ENCODE measurements around the gene APBB2.

The APBB2 gene

DNA sequence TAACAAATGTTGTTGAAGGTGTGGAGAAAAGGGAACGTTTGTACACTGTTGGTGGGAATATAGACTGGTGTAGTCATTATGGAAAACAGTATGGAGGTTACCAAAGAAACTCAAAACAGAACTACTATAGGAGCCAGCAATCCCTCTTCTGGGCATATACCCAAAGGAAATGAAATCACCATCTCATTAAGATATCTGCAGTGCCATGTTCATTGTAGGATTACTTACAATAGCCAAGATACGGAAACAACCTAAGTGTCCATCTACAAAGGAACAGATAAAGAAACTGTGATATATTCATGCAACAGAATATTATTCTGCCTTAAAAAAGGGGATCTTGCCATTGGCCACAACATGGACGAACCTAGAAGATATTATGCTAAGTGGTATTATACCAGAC is 22.2 kb downstream of the APBB2 start:
- DNase-seq: no peak

DNA sequence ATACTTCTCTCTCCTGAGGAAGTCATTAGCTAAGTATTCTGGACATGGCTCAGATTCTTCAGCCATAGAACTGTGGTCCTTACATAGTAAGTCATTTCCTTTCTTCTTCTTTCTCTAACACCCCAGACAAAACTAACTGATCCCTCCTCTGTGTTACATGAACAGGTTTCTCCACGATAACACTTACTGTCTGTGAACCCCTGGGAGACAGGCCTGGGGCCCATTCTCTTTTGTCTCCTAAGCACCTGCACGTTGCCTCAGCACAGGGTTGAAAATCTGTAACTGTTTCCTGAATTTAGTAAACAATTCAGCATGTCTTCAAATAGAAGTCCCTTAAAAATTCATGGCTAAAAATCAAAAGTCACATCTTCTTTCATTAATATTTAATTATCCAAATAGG is 24.7 kb downstream of the APBB2 start:
- DNase-seq: no peak

DNA sequence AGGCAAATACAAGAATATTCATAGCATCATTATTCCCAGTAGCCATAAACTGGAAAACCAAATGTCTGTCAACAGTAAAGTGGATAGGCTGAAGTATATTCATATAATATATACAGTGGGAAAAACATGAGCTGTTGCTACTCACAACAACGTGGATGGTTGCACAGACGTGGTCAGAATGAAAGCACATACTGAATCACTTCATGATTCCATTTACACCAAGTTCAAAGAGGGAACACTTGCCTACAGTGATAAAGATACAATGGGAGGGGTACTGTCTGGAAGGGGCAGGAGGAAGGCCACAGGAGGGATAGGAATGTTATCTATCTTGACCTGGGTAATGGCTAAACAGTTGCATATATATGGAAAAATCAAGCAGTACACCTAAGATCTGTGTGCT is 25.3 kb downstream of the APBB2 start:
- DNase-seq: no peak

DNA sequence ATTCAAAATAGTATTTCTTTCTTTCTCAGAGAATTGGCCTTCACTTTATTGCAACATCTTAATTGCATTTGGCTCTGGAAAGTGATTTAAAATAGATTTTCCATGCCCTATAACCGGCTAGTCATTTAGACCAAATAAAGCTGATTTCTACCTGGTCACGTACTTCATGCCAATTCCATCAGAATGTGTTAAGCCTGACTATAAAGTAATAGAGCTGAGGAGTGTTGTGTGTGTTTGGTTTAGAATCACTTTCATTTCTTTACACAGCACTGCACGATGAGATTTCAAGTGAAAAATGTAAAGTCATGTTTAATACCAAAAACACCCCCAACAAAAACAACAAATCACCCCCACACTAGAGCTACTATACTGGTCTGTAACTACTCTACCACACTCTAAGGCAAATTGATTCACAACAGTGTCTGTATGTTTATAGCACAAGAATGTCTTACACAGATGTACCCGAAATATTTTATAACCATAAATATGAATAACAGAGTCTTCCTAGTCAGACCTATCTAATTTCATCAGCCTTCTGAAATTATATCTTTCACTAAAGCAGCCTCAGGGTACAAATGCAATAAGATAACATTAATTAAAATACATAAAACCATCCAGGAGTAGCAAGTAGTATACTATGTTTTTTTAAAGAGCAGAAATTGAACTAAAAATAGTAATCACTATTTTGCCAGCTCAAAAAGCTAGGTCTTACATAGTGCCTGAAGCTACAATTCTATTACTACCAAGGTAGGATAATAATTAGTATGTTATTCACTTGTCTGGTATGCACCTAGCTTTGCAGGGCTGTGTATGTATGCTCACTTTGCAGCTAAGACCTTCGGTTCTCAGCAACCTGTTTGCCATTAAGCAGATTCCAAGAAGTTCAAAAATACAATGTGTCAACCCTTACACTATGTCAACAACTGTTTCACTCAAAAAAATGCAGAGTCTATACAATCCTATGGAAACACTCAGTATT is 28.4 kb downstream of the APBB2 start:
- DNase-seq: no peak

DNA sequence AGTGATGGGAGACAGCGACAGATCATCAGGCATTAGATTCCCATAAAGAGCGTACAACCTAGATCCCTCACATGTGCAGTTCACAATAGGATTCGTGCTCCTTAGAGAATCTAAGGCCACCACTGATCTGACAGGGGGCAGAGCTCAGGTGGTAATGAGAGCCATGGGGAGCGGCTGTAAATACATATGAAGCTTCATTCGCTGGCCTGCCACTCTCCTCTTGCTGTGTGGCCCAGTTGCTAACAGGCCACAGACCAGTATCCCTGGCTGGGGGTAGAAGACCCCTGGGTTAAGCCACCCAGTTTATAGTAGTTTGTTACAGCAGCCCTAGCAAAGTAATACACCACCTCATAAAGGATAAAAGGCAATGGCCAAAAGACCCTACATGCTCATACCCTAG is 30.3 kb downstream of the APBB2 start:
- DNase-seq: no peak

DNA sequence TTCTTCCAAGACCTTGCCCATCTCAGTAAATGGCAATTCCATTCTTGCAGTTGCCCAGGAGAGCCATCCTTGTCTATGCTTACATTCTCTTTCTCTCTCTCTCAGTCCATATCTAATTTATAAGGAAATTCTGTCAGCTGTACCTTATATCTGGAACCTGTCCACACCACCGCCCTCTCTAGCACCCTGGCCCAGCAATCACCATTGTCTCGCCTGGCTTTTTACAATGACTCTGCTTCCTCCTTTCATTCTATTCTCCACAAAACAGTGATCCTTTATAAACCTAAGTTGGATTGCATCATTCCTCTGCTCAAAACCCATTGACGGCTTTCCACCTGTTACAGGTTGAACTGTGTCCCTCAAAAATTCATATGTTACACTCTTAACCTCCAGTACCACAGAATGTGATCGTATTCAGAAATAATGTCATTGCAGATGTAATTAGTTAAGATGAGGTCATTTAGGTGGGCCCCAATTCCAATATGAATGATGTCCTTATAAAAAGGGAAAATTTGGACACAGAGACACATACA is 31.3 kb downstream of the APBB2 start:
- no peak for DNase-seq

DNA sequence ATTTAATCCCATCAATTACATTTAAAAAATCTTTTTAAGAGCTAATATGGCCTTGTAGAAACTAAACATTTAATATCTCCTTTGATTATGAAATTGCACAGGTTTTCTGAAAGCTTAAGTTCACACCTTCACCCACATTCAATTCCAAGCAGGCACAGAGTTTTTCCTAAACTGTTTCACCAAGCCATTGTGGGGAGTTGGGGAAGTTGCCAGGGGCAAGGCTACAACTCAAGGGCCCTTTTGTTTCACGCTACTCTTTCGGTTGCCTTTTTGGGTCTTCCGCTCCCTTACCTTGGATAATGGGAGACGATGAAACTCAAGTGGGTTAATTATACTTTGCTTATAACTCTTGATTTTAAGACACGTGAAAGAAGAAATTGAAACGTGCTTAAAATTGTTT is 33.3 kb downstream of the APBB2 start:
- DNase-seq: no peak

DNA sequence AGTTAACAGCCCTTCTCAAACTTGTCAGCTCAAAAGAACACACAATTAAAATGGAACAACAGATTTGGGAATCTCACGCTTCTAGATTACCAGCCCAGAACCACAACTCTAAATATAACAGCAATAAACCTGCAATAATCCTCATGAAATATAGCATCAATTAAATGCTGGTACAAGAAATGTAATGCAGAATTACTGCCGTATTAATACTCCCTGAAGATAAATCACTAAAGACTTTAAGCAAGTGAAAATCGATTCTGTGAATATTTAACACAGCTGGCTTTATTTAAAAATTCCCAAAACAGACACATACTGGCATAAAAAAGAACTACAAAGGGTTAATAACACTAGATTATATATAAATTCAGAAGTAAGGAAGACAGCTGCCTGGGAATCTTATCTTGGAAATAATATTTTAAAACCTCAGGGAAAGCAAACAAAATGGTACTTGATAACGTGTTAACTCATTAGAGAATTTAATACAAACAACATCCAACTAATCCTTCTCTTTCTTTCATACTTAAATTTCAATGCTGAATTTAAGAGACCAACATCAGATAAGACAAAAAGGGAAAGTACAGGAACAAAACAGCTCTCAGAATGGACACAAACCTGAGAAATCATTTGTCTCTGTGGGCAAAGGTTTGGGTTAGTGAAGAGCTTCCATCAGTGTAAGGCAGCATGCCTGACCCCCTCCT is 34.7 kb downstream of the APBB2 start:
- DNase-seq: no peak

DNA sequence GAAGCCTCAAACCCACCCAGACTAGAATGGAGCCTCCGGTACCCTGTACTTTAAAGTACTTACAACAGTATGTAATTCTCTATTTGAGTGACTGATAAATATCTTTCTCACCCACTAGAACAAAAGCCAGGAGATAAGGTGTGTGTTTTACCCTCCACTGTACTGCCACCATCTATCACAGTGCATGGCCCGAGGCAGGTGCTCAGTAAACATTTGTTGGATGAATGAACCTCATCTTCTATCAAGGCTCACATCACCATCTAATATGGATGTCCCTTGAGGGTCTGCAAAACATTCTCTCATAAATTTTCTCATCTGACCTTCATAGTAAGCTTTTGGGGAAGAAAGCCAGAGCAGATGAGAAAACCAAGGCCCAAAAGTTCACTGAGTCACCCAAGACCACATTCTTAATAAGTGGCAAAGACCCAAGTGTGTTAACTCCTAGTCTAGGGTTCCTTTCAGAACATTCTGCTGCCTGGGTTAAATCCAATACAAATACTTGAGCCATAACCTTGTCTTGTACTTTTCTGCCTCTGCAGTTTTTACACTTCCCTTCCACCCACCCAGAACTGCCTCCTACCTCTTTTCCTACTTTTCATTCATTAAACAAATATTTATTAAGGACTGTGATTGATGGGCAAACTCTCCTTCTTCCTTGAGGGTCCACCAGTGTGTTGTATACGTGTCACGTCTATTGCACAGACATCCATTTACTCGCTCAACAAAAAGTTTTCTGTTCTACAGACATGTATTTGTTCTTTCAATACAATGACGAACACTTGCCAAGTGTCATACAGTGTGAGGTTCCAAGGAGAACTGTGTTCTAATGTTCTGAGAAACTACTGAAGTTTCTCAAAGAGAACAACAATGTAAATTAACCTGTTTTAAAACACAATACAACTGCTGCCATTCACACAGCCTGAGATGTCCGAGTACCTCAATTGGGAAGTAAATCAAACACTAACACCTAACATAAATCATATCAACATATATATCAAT is 35.7 kb downstream of the APBB2 start:
- DNase-seq: peak; percentile 29

DNA sequence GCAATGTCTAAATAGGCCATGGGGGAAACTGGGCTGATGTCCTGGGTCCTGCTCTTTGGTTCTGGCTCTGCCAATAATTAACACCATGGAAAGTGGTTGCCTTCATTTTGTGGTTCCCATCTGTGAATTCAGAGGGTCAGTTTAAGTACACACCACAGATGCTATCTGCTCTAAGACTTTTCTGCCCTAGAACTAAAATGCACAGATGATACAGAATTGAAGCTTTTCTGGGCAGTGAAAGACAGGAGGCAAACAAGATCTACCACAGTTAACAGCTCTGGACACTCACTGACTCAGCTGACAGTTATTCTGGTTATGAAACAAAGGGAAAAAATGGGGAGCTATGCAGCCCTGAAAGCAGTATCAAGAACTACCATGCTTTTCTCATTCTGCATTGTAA is 37.3 kb downstream of the APBB2 start:
- no peak for DNase-seq

DNA sequence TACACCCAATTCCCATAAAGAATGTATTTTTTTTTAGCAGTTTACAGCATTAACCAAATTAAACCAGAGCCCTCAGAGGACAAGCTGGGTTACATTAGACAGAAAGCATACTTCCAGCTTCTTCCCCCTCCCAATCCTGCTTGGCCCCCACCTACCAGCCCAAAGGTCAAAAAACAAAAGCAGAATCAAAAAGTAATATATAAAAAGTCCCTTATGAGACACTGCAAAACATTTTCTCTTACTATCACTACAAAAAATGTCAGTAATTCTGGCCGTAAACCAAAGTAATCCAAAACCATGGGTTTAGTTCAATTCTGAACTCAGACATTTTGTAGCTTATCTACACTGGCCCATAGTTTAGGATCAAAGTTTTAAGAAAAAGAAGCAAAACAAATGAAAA is 38.0 kb downstream of the APBB2 start:
- no peak for DNase-seq

DNA sequence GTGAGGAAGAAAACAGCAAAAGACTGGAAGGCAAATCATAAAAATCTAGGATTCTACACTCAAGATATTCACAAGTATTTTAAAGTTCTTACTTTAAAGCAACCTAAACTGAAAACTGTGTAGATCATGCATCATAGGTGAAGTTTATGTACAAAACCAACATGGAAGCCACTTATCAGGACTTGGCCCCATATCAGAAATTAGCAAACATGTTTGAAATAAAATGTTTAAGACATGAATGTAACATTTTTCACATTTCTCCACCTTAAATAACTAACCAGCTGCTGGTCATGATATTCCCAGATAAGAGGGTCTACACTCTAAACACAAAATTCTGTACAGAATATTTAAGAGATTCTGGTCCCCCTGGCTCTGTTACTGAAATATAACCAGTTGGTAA is 38.5 kb downstream of the APBB2 start:
- DNase-seq: no peak

DNA sequence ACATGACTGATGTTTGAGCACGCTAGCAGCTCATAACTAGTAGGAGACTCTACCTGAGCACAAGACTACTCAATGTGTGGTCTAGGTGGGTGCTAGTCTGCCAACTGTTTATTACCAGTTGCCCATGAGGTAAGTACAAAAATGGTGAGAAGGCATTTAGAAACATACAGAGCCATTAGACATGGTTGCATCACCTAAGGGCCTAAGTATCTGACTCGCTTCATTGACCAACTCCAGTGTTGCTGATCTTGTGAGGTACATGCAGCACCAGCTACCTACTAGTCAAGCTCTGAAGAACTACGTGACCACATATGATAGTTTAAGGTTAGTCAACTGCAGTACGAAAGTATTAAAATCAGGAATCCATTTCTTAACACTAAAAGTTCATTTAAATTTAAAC is 39.9 kb downstream of the APBB2 start:
- DNase-seq: no peak

DNA sequence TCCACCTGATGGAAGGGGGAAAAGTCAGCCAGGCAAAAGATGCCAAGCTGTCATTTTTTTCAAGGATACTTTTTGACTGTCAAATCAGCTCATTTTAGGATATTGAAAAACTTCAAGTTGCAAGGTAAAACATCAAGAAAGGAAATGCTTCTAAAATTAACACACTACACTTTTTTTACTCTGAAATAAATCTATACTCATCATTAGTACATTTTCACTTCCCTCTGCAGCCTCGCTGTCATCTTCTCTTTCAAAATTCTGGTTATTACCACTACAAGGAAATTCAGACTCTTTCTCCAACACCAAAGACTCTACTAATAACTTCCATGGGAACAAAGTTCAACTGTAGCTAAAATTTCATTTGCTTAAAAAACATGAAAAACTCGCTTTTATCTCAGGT is 41.6 kb downstream of the APBB2 start:
- no peak for DNase-seq

DNA sequence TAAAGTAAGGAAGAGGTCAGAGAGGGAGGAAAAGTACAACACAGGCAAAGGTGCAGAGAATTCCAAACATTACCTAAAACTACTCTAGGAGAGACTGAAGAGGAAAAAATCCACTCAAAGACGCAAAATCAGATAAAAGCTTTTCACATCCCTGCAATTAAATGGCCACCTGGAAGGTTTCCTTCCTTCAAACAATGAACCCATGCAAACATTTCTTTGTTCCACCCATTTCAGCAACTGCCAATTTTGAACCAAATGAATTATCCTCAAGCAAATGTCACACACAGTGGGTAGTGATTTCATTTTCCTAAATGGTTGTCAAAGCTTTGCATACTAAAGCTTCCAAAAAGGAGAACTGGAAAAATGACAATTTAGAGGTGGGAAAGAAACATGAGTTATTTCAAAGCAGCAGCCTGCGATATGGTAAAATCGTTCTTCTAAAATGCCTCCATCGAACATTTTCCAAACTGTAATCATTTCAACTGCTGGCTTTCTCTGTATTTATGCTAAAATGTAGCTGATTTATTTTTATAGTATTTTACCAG is 45.0 kb downstream of the APBB2 start:
- no peak for DNase-seq

DNA sequence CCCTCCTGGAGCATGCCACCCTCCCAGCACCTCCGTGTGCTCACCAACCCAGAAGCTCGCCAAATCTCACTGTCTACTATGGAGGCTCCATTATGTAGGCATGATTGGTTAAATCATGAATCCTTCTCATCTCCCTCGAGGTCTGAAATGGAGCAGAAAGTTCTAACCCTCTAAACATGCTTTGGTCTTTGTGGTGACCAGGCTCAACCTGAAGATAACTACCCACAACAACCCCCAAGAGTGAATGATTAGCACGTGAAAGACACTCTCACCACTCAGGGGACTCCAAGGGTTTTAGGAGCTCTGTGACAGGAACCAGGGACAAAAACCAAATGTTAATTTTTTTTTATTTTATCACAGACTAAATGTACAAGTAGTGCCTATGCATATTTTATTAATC is 47.2 kb downstream of the APBB2 start:
- no peak for DNase-seq

DNA sequence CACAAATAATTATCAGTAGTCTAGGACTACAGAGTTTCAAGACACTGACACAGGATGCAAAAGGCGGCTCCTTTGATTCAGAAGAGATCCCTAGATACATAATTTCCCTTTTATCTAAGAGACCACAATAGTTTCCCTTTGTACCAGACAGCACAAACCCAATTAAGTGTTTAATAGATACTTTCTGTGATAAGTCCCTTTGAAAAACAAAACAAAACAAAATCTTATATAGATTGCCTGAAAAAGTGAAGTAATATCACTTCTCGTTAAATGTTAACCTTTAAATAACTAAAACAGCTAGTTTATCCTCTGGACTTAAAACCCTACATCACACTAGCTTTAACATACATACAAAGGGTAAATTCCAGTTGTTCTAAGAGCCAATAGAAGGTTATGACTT is 49.9 kb downstream of the APBB2 start:
- DNase-seq: no peak

DNA sequence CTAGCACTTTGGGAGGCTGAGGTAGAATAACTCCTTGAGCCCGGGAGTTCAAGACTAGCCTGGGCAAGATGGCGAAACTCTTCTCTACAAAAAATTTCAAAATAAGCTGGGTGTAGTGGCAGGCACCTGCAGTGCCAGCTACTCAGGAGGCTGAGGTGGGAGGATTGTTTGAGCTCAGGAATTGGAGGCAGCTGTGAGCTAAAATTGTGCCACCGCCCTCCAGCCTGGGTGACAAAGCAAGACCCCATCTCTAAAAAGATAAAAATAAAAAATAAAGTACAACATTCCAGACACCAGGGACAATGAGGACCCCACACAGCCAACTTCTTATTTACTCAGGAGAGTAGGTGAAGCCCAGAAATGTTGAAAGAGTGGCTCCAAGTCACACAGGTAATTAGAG is 53.0 kb downstream of the APBB2 start:
- no peak for DNase-seq

DNA sequence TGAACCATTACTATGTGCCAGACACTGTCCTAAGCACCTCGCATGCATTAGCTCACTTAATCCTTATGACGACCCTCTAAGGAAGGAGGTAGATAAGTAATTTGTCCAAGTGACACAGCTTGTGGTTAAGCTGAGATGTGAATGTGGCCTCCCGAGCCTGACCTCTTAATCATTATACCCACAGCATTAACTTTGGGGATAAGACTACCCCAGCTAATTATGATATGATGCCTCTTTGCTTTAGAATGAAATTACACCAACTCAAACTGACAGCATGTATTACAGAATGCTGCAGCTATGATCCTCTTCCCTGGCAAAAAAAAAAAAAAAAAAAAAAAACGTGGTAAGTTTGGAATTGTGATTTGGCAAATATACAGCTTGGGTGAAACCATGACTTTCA is 53.5 kb downstream of the APBB2 start:
- no peak for DNase-seq

DNA sequence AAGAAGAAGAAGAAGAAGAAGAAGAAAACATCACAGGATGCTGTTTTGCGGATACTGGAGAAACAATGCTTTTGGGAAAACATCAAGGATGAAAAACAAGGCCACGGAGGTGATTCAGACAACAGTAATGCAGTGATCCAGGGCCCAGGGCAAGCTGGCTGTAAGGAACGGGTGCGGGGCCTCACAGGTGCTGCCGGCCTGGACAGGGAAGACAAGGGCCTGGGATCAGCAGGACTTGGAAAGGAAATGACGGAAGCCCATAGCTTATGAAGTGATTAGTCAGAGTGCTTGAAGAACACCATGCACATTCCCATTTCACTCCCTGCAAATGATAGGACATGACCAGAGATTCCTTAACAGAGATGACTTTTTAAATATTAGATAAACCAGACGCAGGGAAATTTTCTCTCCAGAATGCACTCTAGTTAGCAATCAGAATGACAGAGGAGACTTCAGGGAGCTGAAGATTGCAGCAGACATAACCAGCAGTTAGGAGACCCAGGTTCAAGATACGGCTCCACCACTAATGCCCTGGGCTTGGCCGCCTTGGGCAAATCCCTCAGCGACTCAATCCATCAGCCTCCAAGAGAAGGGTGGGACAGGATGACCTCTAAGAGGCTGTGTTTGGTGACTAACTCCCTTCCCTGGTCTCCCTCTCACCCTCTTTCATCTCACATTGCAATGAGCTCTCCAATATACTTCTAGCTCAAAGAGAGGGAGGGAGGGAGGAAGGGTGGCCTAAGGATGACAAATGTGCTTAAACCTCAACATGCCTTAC is 54.1 kb downstream of the APBB2 start:
- no peak for DNase-seq

DNA sequence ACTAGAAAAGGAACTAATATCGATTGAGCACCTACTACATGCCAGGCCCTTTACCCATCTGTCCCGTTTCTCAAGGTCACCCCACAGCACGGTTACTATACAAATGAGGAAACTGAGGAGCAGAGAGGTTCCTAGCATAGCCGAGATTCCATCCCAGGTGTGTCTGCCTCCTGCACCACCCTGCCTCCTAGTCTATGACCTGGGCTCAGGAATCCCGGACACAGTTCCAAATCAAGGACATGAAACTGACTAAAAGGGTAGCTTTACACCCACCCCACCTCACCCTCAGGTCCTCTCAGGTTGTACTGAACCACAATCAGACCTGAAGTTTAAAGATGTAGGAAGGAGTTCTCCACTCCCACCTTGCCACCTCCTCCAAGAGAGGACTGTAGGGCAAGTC is 55.6 kb downstream of the APBB2 start:
- DNase-seq: no peak
